HUES6 (cell line): Measurements from ENCODE around the gene KMT2C.
"Not testable (repeated sequence)": the region's sequence is repeated elsewhere in the genome, so short reads cannot be mapped to it uniquely, and the experiment has no call there.

ENCODE experiments used
- H3K27ac ChIP-seq: 2 replicates; pipeline ENCODE4 v1.7.0; 2013; ENCODE audit warnings: low read depth, mild to moderate bottlenecking, low read length, inconsistent platforms
- H3K27me3 ChIP-seq: 2 replicates; pipeline ENCODE4 v1.6.1; 2013; ENCODE audit warnings: low read length; ENCODE audit not compliant: control insufficient read depth, insufficient read depth
- H3K36me3 ChIP-seq: 2 replicates; pipeline ENCODE4 v1.6.1; 2013; ENCODE audit warnings: low read length; ENCODE audit not compliant: control insufficient read depth, insufficient read depth
- H3K4me1 ChIP-seq: 2 replicates; pipeline ENCODE4 v1.6.1; 2013; ENCODE audit warnings: low read length; ENCODE audit not compliant: control insufficient read depth, insufficient read depth
- H3K4me3 ChIP-seq: 2 replicates; pipeline ENCODE4 v1.5.1; 2013; ENCODE audit warnings: low read depth, low read length
- H3K9ac ChIP-seq: one replicate; pipeline ENCODE4 v1.6.1; 2013; ENCODE audit warnings: mild to moderate bottlenecking, low read length
- H3K9me3 ChIP-seq: 2 replicates; pipeline ENCODE4 v1.6.1; 2013; ENCODE audit warnings: low read depth, low read length; ENCODE audit not compliant: control insufficient read depth, insufficient read depth

Gene KMT2C

DNA sequence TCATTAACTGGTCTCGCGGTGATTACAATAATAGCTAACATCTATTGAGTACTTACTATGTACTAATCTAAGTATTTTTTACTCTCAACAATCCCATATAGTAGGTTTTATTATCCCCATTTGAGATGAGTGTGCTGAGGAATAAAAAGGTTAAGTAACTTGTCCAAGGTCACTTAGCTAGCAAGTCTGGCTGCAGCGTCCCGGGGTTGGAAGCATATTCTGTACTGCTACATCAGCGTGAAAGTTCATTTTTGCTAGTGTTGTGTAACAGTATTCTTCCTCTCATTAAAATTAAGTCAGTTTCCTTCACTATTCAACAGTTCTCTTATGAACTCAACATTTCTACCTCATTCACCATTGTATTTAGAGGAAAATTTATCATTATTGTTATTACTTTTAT is 199.5 kb downstream of the KMT2C start:
- not testable (repeated sequence) for H3K36me3 ChIP-seq, H3K4me3 ChIP-seq, H3K9ac ChIP-seq, H3K27ac ChIP-seq, H3K4me1 ChIP-seq, H3K9me3 ChIP-seq, H3K27me3 ChIP-seq

DNA sequence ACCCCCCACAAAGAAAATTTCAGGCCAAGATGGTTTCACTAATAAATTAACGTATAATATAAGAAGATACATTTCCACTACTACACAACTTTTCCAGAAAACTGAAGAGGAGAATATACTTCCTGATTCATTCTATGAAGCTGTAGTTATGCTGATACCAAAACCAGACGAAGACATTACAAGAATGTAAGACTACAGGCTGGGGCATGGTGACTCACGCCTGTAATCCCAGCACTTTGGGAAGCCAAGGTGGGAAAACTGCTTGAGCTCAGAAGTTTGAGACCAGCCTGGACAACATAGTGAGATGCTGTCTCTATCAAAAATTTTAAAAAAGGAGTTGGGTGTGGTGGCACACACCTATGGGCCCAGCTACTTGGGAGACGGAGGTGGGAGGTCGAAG is 201.4 kb downstream of the KMT2C start:
- not testable (repeated sequence) for H3K9me3 ChIP-seq, H3K27ac ChIP-seq, H3K4me3 ChIP-seq, H3K9ac ChIP-seq, H3K4me1 ChIP-seq, H3K27me3 ChIP-seq, H3K36me3 ChIP-seq

DNA sequence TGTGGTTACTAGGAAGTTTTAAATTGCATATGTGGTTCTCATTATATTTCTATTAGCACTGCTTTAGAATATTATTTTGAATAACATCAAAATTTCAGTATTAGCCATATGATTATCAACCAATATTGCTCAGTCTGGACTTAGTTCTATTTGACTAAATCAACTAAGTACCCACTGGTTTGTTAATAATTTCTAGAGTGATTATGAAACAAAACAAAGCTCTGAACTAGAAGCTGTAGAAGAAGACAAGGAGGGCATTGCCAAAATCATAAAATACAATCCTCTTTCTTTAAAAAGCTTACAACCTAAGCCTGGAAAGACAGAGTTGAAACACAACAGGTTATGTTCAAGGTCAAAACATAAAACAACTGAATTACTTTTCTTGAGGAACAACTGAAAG is 204.7 kb downstream of the KMT2C start:
- Histone ChIP-seq H3K27ac (no peak overlapping the region), H3K27me3 (no peaks in the 10 kb centered on the region), H3K36me3 (no peaks in the 10 kb centered on the region), H3K4me1 (no peaks in the 10 kb centered on the region), H3K9ac (no peak overlapping the region), H3K9me3 (no peaks in the 10 kb centered on the region), H3K4me3 (no peak overlapping the region)

DNA sequence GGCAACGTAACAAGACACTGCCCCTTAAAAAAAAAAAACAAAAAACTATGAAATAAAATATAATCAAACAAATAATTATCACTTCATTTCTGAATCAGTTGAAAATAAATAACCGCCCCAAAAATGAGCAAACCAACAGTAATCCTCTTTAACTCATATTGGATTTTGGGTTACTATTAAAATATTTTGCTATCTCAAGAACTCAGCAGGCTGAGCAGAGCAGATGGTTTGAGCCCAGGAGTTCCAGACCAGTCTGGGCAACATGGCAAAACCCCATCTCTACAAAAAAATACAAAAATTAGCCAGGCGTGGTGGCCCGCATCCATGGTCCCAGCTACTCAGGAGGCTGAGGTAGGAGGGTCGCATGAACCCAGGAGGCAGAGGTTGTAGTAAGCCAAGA is 216.2 kb downstream of the KMT2C start:
- not testable (repeated sequence) for H3K9me3 ChIP-seq, H3K27ac ChIP-seq, H3K9ac ChIP-seq, H3K27me3 ChIP-seq, H3K4me3 ChIP-seq, H3K4me1 ChIP-seq
- peaks cover 15% of the 10 kb centered on the region for H3K36me3 ChIP-seq

DNA sequence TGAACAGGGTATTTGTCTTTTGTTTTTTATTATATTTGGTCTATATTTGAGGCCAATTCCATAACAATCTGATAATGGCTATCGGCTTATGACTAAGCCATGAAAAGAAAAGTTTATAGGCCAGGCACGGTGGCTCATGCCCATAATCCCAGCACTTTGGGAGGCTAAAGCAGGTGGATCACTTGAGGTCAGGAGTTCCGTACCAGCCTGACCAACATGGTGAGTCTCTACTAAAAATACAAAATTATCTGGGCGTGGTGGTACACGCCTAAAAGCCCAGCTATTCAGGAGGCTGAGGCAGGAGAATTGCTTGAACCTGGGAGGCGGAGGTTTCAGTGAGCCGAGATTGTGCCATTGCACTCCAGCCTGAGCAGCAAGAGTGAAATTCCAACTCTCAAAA is 227.0 kb downstream of the KMT2C start:
- not testable (repeated sequence) for H3K4me1 ChIP-seq, H3K27ac ChIP-seq, H3K9ac ChIP-seq, H3K9me3 ChIP-seq, H3K4me3 ChIP-seq, H3K27me3 ChIP-seq, H3K36me3 ChIP-seq

DNA sequence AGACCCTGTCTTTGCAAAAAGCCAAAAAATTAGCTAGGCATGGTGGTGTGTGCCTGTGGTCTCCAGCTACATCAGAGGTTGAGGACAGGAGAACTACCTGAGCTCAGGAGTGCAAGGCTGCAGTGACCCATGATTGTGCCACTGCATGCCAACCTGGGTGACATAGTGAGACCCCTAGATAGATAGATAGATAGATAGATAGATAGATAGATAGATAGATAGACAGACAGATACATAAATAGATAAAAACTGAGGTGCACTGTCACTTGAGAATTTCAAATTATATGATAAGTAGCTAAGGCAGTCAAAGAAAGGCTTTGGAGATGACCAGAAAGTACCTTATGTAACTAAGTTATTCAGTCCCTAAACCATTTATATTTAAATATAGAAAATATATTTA is 231.4 kb downstream of the KMT2C start:
- H3K27ac ChIP-seq, H3K9ac ChIP-seq, H3K4me1 ChIP-seq: not testable (repeated sequence)

DNA sequence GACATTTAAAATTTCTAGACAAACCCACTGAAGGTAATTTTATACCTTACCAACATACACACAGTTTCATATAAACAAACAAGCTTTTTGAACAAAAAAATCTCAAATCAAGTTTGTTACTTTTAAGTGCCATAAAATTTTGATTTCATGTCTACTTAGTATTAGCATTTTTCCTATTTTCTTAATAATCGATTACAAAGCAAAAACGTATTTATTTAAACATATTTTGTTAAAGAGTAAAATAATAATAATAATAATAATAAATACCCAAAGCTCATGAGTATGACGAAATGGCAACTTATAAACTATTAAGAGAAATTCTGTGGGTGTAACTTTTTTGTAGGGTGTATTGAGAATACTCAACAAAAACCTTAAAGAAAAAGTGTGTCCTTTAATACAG is 232.7 kb downstream of the KMT2C start:
- H3K27me3 ChIP-seq, result no peaks in the 10 kb centered on the region
- no peaks in the 10 kb centered on the region for H3K4me1 ChIP-seq
- no peak overlapping the region for H3K27ac ChIP-seq
- H3K9ac ChIP-seq, result no peak overlapping the region
- no peaks in the 10 kb centered on the region for H3K9me3 ChIP-seq
- H3K4me3 ChIP-seq, result no peak overlapping the region
- peaks cover 15% of the 10 kb centered on the region for H3K36me3 ChIP-seq

More for the DNA sequence above, 231.4 kb downstream of the KMT2C start:
- H3K9me3 ChIP-seq, H3K27me3 ChIP-seq, H3K36me3 ChIP-seq, H3K4me3 ChIP-seq: not testable (repeated sequence)

DNA sequence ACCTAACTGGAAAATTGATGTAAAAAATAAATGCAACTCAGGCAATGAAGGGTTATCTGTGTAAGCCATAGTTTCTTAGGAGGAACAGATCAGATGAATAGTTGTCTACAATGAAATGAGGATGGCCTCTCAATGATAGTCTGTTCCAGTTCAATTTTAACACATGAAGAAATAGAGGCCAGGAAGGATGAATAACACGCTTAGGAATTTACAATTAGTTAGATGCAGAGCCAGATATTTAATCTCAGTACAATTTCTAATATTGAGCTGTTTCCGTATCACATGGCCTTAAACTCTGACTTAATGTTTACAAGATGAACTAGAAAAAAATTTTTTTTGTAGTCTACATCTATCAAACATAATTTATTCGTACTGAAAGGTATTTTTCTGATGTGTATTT is 233.7 kb downstream of the KMT2C start:
- H3K9ac ChIP-seq, result no peak overlapping the region
- H3K36me3 ChIP-seq, result peaks cover 15% of the 10 kb centered on the region
- H3K27ac ChIP-seq, result no peak overlapping the region
- no peak overlapping the region for H3K4me3 ChIP-seq
- no peaks in the 10 kb centered on the region for H3K27me3 ChIP-seq
- H3K9me3 ChIP-seq, result no peaks in the 10 kb centered on the region
- no peaks in the 10 kb centered on the region for H3K4me1 ChIP-seq

DNA sequence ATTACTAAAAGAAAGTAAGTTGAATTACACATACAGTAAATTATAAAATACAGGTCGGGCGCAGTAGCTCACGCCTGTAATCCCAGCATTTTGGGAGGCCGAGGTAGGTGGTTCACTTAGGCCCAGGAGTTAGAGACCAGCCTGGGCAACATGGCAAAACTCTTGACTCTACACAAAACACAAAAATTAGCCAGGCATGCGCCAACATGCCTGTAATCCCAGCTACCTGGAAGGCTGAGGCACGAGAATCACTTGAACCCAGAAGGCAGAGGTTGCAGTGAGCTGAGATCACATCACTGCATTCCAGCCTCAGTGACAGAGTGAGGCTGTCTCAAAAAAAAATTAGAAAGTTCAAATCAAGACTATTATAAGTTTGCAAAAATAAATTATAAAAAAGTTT is 235.4 kb downstream of the KMT2C start:
- H3K36me3 ChIP-seq, result peaks cover 11% of the 10 kb centered on the region
- no peak overlapping the region for H3K4me3 ChIP-seq
- no peak overlapping the region for H3K9ac ChIP-seq
- H3K9me3 ChIP-seq, result no peaks in the 10 kb centered on the region
- H3K27ac ChIP-seq, result no peak overlapping the region
- H3K27me3 ChIP-seq, result no peaks in the 10 kb centered on the region
- H3K4me1 ChIP-seq, result no peaks in the 10 kb centered on the region

DNA sequence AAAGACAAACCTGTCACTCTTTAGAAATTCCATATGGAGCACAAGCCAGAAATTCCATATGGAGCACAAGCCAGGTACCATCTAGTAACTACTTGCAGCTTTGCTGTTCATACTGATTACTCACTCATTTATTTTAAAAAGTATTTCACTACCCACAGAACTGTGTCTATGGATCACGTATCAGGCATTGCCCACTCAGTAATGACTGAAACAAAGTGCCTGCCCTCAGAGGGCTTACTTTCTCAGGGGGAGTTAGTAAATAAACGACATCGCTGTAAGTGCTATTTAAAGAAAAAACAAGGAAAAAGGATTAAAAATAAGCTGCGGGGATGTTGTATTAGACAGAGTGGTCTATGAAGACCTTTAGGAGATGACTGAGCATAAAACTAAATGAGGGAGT is 239.4 kb downstream of the KMT2C start:
- Histone ChIP-seq H3K27ac (no peak overlapping the region), H3K4me1 (no peaks in the 10 kb centered on the region), H3K4me3 (no peak overlapping the region), H3K27me3 (no peaks in the 10 kb centered on the region), H3K9me3 (no peaks in the 10 kb centered on the region), H3K36me3 (peaks cover 32% of the 10 kb centered on the region), H3K9ac (no peak overlapping the region)

DNA sequence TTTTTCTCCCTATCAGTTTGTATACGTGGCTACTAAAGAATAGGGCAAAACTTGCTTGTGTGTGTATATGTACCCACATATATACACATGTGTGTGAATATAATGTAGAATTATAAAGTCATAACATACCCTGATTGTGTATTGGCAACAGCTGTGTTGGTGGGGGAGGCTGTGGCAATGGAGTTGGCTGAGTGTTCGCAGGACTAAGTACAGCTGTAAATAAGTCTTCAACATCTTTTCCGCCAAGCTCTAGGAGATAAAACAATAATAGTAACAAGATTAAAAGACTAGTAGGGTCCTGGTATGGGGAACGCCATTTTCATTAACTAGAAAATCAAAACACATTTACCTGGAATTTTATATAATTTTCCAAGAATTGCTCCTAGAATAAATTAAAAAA is 241.9 kb downstream of the KMT2C start:
- Histone ChIP-seq H3K27me3 (no peaks in the 10 kb centered on the region), H3K4me3 (no peak overlapping the region), H3K27ac (no peak overlapping the region), H3K4me1 (no peaks in the 10 kb centered on the region), H3K9ac (no peak overlapping the region), H3K36me3 (peaks cover 40% of the 10 kb centered on the region), H3K9me3 (no peaks in the 10 kb centered on the region)

DNA sequence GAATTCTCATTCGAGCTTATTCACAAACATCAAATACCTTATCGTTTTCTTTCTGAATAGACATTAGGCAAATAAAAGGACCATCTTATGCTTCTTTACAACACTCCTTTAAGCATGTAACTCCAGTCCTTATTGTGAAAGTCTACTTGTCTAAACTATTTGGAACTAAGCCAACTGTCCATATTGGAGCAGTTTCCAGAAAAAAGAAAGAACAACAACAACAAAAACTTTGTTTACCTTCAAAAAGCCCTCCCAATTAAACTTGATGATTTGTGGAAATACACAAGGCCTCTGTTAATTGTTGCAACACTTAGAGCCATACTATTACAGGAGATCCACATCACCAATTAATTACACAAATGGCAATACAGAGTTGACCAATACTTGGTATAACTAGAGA is 246.7 kb downstream of the KMT2C start:
- H3K4me1 ChIP-seq, result no peaks in the 10 kb centered on the region
- H3K36me3 ChIP-seq, result peaks cover 55% of the 10 kb centered on the region
- H3K27ac ChIP-seq, result no peak overlapping the region
- no peak overlapping the region for H3K9ac ChIP-seq
- H3K27me3 ChIP-seq, result no peaks in the 10 kb centered on the region
- no peaks in the 10 kb centered on the region for H3K9me3 ChIP-seq
- H3K4me3 ChIP-seq, result no peak overlapping the region
